HUES6 (cell line): ENCODE data around the gene FAM131A.

ENCODE experiments used
- H3K27ac ChIP-seq: 2 replicates; pipeline ENCODE4 v1.7.0; 2013; ENCODE audit warnings: low read depth, mild to moderate bottlenecking, low read length, inconsistent platforms
- H3K27me3 ChIP-seq: 2 replicates; pipeline ENCODE4 v1.6.1; 2013; ENCODE audit warnings: low read length; ENCODE audit not compliant: control insufficient read depth, insufficient read depth
- H3K36me3 ChIP-seq: 2 replicates; pipeline ENCODE4 v1.6.1; 2013; ENCODE audit warnings: low read length; ENCODE audit not compliant: control insufficient read depth, insufficient read depth
- H3K4me1 ChIP-seq: 2 replicates; pipeline ENCODE4 v1.6.1; 2013; ENCODE audit warnings: low read length; ENCODE audit not compliant: control insufficient read depth, insufficient read depth
- H3K4me3 ChIP-seq: 2 replicates; pipeline ENCODE4 v1.5.1; 2013; ENCODE audit warnings: low read depth, low read length
- H3K9ac ChIP-seq: one replicate; pipeline ENCODE4 v1.6.1; 2013; ENCODE audit warnings: mild to moderate bottlenecking, low read length
- H3K9me3 ChIP-seq: 2 replicates; pipeline ENCODE4 v1.6.1; 2013; ENCODE audit warnings: low read depth, low read length; ENCODE audit not compliant: control insufficient read depth, insufficient read depth

Gene FAM131A

GRCh38 chr3:184389384-184389783 is 52.0 kb downstream of the FAM131A start:
- no peaks in the 10 kb centered on the region for H3K9me3 ChIP-seq
- peaks cover 6% of the 10 kb centered on the region; the same call in 1 of the 2 replicates for H3K27me3 ChIP-seq
- no peak overlapping the region for H3K9ac ChIP-seq
- no peak overlapping the region for H3K27ac ChIP-seq
- H3K4me1 ChIP-seq = no peaks in the 10 kb centered on the region
- no peak overlapping the region for H3K4me3 ChIP-seq
- H3K36me3 ChIP-seq = no peaks in the 10 kb centered on the region

- Histone ChIP-seq H3K36me3 (no peaks in the 10 kb centered on the region), H3K27me3 (peaks cover 2% of the 10 kb centered on the region; the same call in 1 of the 2 replicates), H3K27ac (no peak overlapping the region), H3K9me3 (no peaks in the 10 kb centered on the region), H3K9ac (no peak overlapping the region), H3K4me3 (no peak overlapping the region), H3K4me1 (no peaks in the 10 kb centered on the region)
Measured at GRCh38 chr3:184389935-184390528, 52.6 kb downstream of the FAM131A start.

GRCh38 chr3:184391266-184391665 is 53.9 kb downstream of the FAM131A start:
- no peak overlapping the region for H3K4me3 ChIP-seq
- H3K4me1 ChIP-seq = no peaks in the 10 kb centered on the region
- 0 out of 2 replicates have a peak, but pooled peaks cover 2% of the 10 kb centered on the region for H3K27me3 ChIP-seq
- H3K27ac ChIP-seq = no peak overlapping the region
- H3K9me3 ChIP-seq = no peaks in the 10 kb centered on the region
- no peaks in the 10 kb centered on the region for H3K36me3 ChIP-seq
- H3K9ac ChIP-seq = no peak overlapping the region

- no peaks in the 10 kb centered on the region for H3K9me3 ChIP-seq
- no peak overlapping the region for H3K4me3 ChIP-seq
- no peak overlapping the region for H3K27ac ChIP-seq
- no peaks in the 10 kb centered on the region for H3K4me1 ChIP-seq
- H3K27me3 ChIP-seq = no peaks in the 10 kb centered on the region
- H3K36me3 ChIP-seq = no peaks in the 10 kb centered on the region
- H3K9ac ChIP-seq = no peak overlapping the region
Measured at GRCh38 chr3:184395320-184395660, 57.9 kb downstream of the FAM131A start.
